Subcutaneous adipose tissue (tissue), 4 donors: ENCODE measurements around the gene RNF13. TPM values are rescaled to one million over a fixed set of nuclear protein-coding genes. Genes with fewer than 3 reads are reported as not detected.

Experiments
- total RNA-seq, 4 donors: library from RNA; depleted of rRNA; stranded (reverse); fragments of >200 nt; gene quantifications; one replicate each; pipeline ENCODE4 v1.1.0, GENCODE V29; 2016
- TF ChIP-seq, protein P1 (sequence below): fragments of 450-650 bp; IDR thresholded peaks from one replicate; pipeline ENCODE4 v1.5.1; 2016; ENCODE audit warnings: low read depth, mild to moderate bottlenecking, control low read depth, antibody characterized with exemption, moderate library complexity

RNF13 gene
- total RNA-seq, 4 donors from 2014 or later, result 81.0 to 188 (median 128) TPM

DNA sequence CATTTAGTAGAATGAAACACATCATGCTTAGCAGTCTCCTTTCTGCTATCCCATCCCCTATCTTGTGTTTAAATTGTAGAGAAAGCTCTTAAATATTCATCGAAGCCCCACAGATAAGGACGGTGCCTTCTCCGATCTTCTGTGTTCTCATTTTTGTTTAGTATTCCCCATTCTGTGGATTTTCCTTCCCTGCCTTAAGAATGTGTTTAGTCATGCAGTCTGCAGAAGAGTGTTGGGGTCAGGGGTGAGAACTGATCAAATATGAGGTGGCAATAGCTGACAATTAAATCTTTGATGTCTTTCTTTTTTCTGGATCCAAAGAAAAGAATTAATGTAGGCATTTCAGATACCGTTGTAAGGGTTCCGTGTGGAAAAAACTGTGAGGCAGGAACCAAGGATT, 11.4 kb upstream of the RNF13 start:
- TF ChIP-seq, protein P1, sequence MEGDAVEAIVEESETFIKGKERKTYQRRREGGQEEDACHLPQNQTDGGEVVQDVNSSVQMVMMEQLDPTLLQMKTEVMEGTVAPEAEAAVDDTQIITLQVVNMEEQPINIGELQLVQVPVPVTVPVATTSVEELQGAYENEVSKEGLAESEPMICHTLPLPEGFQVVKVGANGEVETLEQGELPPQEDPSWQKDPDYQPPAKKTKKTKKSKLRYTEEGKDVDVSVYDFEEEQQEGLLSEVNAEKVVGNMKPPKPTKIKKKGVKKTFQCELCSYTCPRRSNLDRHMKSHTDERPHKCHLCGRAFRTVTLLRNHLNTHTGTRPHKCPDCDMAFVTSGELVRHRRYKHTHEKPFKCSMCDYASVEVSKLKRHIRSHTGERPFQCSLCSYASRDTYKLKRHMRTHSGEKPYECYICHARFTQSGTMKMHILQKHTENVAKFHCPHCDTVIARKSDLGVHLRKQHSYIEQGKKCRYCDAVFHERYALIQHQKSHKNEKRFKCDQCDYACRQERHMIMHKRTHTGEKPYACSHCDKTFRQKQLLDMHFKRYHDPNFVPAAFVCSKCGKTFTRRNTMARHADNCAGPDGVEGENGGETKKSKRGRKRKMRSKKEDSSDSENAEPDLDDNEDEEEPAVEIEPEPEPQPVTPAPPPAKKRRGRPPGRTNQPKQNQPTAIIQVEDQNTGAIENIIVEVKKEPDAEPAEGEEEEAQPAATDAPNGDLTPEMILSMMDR, result no peak

DNA sequence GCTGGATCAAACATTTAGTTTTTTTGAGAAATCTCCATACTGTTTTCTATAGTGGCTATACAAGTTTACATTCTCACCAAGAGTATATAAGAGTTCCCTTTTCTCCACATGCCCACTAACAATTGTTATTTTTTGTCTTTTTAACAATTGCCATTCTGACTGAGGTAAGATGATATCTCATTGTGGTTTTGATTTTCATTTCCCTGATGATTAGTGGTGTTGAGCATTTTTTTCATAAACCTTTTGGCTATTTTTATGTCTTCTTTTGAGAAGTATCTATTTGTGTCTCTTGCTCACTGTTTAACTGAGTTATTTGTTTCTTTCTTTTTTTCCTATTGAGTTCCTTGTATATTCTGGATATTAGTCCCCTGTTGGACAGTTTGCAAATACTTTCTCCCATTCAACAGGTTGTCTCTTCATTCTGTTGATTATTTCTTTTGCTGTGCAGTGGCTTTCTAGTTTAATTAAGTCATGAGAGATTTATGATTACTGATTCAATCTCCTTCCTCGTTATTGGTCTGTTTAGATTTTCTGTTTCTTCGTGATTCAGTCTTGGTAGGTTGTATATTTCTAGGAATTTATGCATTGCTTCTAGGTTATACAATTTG, 6.7 kb upstream of the RNF13 start:
- TF ChIP-seq, protein P1, result no peak

DNA sequence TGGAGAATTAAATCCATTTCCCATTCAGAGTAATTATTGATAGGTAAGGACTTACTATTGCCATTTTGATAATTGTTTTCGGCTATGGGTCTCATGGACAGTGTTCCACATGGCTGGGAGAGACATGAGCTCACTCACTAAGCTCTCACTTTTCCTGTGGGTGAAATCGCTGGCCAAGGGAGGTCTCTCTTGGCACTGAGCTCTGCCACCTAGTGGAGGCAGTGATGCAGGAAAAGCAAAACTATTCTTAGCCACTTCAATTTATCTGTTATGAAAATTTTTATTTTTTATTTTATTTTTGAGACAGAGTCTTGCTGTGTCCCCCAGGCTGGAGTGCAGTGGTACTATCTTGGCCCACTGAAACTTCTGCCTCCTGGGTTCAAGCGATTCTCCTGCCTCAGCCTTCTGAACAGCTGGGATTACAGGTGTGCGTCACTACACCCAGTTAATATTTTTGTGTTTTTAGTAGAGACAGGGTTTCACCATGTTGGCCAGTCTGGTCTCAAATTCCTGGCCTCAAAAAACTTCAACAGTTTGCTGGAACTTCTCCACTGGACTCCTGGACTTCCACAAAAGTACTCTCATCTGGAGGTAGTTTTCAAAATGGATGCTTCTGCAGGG, 4.7 kb upstream of the RNF13 start:
- TF ChIP-seq, protein P1, result no peak

DNA sequence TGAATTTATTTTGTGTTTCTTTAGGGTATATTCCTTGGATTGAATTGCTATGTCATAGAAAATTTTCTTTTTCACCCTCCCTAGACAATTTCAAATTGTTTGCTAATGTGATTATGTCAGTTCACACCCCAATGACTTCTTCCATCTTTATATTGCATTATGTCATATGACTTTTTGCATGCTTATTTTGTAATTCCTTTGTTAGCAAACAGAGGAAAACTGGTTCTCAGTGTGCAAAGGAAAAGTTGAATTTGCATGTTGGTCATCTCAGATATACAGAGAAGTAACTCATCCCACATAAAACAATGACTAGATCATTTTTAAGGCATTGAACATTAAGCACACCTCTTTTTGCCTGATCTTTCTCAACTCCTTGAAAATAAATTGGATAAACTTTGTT, 3.3 kb upstream of the RNF13 start:
- TF ChIP-seq, protein P1, result no peak

DNA sequence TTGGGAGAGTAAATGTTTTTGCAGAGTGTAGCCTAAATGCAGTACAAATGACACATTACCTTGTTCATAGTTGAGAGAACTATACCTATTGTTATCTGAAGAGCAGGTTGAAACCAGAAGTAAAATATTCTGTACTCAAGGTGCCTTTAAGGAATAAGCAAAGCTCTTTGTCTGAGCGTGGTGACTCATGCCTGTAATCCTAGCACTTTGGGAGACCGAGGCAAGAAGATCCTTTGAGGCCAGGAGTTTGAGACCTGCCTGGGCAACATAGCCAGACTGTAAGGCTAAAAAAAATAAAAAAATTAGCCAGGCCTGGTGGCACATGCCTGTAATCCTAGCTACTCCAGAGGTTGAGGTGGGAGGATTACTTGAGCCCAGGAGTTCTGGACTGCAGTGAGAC, 2.2 kb upstream of the RNF13 start:
- TF ChIP-seq, protein P1, result no peak

DNA sequence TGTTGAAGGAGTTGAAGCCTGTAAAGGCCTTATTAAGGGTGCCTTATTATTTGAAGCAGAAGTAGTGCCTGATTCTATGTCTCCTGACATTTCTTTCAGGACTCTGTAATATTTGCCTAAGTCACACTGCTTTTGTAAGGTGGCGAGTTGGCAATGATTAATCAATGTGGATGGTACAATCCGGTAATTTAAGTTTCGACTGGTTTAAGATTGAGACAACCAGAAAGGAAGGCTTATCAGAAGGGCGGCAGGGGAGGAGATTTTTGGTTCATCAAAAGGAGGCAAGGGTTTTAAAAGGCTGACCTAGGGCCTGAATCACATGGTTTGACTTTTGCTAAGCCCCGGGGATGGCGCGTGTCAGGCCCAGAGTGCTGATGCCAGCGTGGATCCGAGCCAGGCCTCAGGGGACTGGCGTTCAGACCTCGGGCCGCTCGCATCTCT, 830 bp upstream of the RNF13 start:
- TF ChIP-seq, protein P1, result no peak

DNA sequence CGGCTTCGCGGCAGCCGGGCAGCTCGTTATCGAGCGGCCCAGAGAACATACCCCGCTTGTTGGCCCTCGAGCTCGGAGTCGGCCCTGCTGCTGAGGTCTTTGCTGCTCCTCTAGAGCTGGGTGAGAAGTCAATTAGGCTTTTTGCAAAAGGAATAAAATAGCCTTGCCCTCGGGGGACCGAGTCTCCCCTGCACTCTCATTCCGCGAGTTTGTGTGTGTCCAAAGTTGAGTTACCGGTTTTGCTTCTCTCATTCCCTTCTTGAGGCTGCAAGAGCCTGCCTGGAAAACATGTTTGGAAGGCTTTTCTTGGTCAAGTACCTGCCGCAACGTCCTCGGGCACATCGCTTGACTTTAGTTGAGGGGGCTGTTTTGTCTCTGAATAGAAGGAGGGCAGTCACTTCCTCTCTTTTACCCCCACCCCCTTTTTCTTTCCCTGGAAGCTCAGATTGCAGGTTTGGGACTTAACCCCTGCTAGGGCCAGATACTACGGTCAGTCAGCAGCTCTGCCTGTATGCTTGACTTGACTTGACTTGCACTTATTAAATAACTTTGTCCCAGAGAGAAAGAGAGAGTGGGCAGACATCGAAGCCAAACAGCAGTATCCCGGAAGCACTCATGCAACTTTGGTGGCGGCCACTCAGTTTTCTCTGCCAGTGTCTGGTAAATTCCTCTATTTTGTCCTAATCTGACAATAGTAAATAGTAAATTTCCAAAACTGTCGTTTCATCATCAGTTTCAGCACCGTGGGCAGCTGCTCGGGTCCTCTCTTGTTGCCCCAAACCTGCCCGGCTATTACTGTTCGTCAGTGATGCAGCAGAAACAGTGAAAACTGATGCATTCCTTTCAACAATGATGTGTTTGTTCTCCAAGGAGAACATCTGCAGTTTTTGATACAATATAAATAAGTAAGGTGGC, 609 bp downstream of the RNF13 start:
- TF ChIP-seq, protein P1, result no peak
